SH-SY5Y (cell line): ENCODE data around the gene RELN.

Experiments
- GATA2 ChIP-seq: IDR thresholded peaks from 2 replicates; pipeline ENCODE4 v1.6.1; 2011; ENCODE audit warnings: mild to moderate bottlenecking, low read depth, low read length
- GATA3 ChIP-seq: IDR thresholded peaks from 2 replicates; pipeline ENCODE4 v1.6.1; 2011; ENCODE audit warnings: low read depth, mild to moderate bottlenecking, low read length, moderate library complexity

DNA sequence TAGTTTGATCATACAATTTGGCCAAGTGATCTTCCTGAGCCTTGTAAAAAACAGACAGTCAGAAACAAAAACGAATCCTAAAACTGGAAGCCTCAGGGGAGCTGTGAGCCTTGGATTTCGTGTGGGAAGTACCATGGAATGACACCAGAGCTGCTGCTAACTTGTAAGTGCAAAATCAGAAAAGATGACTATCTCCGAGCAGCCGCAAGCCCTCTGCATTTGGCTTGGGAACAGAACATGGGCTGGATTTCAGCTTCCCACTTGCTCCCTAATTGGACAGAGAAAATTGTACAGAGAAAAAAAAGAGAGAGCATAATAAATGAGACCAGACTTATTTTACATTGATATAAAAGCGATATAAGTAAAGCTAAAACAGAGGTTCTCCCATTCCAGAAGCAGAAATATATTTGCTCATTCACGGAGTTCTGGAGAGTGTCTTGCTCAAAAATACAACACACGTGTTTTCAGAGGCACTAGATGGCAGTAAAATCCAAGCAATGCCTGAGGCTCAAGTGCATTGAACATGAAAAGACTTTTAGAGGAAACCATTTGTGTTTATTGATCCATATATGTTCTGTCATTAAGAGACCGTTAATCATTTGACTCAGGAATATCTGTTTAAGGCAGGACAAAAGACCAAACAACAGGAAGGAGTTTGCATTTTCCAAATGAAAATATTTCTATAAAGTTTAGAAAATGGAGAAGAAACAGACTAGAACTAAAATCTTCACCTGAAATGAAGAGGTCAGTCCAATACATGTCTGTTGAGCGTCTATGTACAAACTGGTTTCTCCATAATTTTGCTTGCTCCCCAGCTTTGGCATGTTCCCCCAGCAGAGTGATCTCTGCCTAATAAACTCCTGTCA is 465.2 kb downstream of the RELN start:
- TF ChIP-seq GATA3 = peak; percentile 81
- TF ChIP-seq GATA2 = peak; percentile 97
